DMS153 treated with DMSO at 0.1 percent for 48 hours (cell line): ENCODE data around the gene ADGRD2.

Experiments used
- DNase-seq: peaks from one replicate; lab custom pipeline; 2025; ENCODE audit not compliant: unreplicated experiment; lab: John Stamatoyannopoulos, UW

ADGRD2 gene

GRCh38 chr9:124477648-124478285 lies 27.5 kb downstream of the ADGRD2 start:
- peak; percentile 47 for DNase-seq

DNA sequence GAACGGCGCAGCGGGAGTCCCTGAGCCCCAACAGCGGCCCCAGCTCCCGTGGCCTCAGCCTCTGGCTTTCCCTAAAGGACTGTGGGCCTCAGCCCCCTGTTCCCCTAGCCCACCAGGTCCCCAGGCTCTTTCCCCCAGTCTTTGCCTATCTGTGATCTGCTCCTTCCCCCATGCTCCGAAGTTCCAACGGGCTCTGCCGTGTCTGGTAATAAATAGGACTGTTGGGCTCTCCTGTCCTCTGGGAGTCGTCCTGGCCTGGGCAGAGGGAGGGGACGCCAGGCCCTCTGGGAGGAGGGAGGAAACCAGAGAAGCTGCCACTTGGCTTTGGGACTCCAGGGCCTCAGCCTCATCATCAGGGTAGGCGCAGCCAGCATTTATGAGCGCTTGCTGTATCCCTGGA lies 28.1 kb downstream of the ADGRD2 start:
- peak; percentile 69 for DNase-seq

DNA sequence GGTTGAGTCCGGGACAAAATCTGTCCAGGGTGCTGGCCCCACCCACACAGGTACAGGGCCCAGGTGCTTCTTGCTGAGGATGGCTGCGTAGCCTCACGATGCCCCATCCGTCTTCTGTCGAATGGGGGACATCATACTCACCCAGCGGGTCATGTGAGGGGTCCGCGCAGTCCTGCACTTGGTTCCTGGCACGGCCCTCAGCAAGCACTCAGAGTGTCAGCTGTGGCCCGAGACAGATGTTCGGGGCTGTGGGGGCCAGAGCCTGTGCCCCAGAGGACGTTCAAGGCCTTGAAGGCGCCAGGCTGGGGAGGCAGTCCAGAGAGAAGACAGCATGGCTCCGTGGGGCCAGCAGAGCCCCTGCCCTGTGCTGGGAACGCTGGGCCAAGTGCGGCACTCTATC lies 29.1 kb downstream of the ADGRD2 start:
- DNase-seq = no peak

DNA sequence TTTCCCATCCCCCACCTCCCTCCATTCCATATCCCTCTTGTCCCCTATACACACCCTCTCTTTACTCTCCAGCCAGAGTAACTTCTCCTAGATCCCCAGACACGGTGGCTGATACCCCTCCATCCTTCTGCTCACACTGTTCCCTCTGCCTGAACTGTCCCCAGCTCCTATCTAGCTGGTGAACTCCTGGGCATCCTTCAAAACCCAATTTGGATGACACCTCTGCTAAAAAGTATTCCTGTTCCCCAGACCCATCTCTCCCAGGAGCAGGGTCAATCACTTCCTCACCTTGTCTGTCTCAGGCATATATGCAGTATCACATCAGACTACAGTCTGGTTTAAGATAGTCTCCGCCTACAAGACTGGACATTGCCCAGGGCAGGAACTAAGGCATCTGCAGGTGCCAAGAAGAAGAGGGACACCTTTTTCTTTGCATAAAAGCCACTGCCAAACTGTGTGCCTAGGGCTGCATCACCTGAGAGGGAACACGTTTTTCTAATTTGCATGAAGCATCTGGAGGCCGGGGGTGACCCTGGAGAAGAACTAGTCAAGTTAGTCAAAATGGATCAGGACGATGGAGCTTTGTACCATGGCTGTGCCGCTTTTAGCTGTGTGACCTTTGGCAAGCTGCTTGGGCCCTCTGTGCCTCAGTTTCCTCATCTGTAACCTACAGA lies 29.8 kb downstream of the ADGRD2 start:
- no peak for DNase-seq

DNA sequence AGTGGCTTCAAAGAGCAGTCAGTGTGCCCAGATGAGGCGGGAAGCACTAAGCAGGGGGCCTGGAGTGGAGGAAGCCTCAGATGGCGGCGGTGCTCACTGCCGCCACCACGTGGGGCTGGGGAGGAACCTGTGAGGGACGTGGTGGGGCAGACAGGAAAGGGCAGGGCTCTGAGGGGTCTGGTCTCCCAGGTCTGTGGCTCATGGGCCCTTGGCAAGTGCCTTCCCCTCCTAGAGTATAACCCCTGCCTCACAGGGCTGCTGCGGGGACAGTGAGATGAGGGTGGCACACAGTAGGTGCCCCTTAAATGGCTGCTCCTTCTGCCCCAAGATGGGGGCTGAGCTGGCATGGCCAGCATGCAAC lies 30.4 kb downstream of the ADGRD2 start:
- no peak for DNase-seq

DNA sequence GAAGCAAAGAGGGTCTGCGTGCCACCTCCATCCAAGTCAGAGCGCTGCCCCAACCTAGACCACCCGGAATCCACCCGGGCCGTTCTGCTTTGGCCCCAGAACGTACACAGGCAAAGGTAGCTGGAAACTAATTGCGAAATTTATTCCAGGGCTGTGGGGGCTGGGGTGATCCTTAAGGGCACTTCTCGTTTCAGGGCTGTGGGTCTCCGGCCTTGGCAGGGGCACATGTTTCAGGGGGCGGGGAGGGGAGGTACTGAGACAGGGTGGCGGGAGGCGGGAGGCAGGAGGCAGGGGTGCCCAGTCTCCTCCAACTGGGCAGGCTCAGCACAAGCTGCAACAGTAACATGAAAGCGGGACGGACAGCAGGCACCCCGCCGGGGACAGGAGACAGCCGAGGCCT lies 30.9 kb downstream of the ADGRD2 start:
- DNase-seq = no peak

DNA sequence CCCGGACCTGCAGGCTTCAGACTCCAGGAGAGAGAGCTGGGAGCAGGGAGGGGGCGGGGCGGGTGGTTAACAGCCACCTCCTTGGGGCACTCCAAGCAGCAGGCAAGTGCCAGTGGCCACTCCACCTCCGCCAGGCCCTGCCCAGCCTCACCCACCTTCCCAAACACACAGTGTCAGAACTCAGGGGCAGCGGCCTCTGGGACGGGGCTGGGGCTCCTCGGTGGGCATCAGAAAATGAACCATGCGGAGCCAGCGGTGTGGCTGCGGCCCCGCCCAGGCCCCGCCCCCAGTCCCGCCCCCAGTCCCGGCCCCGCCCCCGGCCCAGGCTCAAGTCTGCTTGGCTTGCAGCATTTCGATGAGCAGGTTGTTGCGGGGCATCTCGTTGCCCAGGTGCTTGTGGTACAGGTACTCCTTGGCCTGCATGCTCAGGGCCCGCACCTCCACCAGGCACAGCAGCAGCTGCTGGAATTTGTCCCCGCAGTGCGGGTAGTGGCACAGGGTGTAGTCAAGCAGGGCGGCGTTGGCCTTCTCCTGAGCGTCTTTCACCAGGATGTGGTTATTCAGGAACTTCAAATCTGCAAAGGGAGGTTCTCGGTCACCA lies 32.3 kb downstream of the ADGRD2 start:
- DNase-seq = no peak

GRCh38 chr9:124483481-124483880 lies 33.2 kb downstream of the ADGRD2 start:
- DNase-seq = no peak

- DNase-seq = no peak
Measured at GRCh38 chr9:124485201-124485600, 35.0 kb downstream of the ADGRD2 start.

- DNase-seq = no peak
Measured at GRCh38 chr9:124485936-124486335, 35.7 kb downstream of the ADGRD2 start.

- no peak for DNase-seq
Measured at GRCh38 chr9:124486778-124487259, 36.6 kb downstream of the ADGRD2 start.

- no peak for DNase-seq
Measured at GRCh38 chr9:124487260-124488182, 37.3 kb downstream of the ADGRD2 start.

DNA sequence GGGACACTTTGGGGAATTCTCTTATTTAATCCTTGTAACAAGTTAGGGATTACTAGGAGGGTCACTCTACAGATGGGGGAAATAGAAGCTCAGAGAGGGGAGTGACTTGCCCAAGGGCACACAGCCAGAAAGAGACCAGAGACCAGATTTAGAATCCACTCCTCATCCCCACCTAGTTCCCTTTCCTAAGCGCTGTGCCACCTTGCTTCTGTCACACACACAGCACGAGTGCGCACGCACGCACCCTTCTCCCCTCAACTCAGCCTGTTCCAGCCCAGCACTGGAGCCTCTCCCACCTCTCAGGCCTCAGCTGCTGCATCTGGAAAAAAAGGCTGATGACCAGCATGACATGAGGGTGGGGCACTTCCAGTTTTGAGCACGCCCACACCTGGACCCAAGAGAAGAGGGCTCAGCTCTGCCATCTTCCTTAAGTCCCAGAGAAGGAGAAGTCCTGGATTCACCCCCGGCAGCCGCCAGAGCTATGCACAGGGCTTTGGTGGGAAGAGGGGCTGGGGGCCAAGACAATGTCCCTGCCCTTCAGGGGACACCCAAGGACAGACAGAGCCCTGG lies 38.5 kb downstream of the ADGRD2 start:
- DNase-seq = no peak

DNA sequence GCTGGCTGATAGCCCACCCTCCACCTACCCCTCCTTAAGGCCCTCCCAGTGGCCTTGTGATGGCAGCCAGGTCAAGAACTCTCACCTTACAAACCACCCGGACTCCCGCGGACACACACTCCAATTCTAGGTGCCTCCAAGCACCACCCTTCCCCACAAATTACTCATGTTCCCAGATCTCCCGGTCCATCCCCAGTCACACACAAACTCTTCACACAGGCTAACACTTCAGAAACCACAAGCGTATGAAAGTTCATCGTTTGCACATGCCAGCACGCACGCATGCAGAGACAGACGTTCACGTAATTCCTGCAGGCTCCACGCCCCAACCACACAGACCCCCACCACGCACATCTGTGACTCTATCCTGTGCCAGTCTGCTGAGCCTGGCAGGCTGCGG lies 39.0 kb downstream of the ADGRD2 start:
- DNase-seq = no peak

- DNase-seq = no peak
Measured at GRCh38 chr9:124490004-124490403, 39.8 kb downstream of the ADGRD2 start.

DNA sequence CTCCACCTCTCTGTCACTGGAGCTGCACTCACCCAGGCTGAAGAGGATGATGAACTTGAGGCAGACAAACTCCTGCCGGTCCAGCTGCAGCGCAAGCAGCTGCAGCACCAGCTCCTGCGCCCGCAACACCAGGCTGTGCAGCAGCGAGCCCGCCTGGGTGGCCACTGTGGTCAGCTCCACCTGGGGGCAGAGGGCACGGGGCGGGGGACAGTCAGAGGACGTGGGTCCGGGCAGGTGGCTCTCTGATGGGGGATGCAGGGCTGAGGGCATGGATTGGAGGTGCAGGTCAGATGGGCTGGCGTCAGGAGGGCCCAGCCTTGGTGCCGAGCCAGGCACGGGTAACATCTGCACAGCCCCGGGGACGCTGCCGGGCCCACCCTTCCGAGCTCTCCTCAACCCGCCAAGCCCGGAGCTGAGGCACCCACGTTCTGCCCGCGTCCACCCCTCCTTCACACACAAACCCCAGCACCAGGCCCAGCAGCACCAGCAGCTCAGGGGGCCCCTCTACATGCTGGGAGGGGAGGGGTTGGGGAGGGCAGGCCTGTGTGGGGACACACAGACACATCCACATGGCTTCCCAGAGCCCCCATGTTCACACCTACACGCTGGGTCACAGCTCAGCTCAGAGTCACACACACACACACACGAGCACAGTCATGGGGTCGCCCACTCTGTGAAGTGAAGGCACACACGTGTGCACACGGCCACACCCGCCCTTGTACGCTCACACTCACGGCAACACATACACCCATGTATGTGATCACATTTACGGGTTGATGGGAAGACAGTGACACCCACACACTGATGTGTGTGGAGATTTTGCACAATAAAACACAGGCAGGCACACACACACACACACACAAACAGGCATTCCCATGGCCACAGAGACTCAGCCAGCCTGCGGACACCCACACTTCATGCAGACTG lies 41.1 kb downstream of the ADGRD2 start:
- no peak for DNase-seq

GRCh38 chr9:124492818-124493217 lies 42.6 kb downstream of the ADGRD2 start:
- no peak for DNase-seq

- DNase-seq = no peak
Measured at GRCh38 chr9:124493218-124493617, 43.0 kb downstream of the ADGRD2 start.

DNA sequence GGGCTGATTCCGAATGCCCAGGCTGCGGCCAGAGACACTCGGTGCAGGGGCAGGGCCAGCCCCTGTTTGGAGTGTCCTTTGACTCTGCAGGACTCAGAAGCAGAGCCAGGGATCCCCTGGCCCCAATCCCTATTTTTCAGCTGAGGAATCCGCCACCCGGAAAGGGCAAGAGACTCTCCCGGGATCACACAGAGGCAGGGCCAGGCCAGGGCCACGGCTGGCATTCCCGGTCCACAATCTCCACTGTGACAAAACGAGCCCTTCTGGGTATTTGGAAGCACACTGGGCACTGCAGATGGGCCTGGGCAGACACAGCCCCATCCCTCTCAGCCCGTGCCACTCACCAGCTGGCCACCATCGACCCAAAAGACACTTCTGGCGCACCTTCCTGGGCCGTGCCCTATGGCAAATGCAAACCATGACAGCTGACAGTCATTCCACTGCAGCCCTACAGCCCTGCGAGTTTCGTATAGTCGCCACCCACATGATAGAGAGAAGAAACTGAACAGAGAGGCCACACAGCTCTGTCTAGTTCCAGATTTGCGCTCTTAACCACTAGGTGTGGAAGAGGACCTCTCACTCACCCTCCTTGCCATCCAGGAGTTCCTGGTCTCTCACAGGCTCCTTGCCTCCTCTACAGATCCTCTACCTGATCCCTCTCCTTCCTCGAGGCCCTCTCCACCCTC lies 43.7 kb downstream of the ADGRD2 start:
- DNase-seq = no peak
